Measurements from ENCODE around the gene TSPAN32.
A peak's percentile ranks its signal among the peaks of the same experiment; 100 is the strongest.
"Not testable (repeated sequence)": the region's sequence is repeated elsewhere in the genome, so short reads cannot be mapped to it uniquely, and the experiment has no call there.

TSPAN32 gene

GRCh38 chr11:2328656-2329354 lies 27.0 kb downstream of the TSPAN32 start:
- H3K4me3 ChIP-seq (ENCODE audit: low read depth, low read length): no peak overlapping the region
- no peak for DNase-seq (ENCODE audit: low read depth)

- DNase-seq (ENCODE audit: low read depth): no peak
- H3K4me3 ChIP-seq (ENCODE audit: low read depth, low read length): no peak overlapping the region
Measured at GRCh38 chr11:2329551-2329950, 27.7 kb downstream of the TSPAN32 start.

GRCh38 chr11:2330696-2331095 lies 28.9 kb downstream of the TSPAN32 start:
- H3K4me3 ChIP-seq (ENCODE audit: low read depth, low read length): no peak overlapping the region
- no peak for DNase-seq (ENCODE audit: low read depth)

- no peak for DNase-seq (ENCODE audit: low read depth)
- no peak overlapping the region for H3K4me3 ChIP-seq (ENCODE audit: low read depth, low read length)
Measured at GRCh38 chr11:2331404-2331803, 29.6 kb downstream of the TSPAN32 start.

GRCh38 chr11:2332569-2332968 lies 30.8 kb downstream of the TSPAN32 start:
- not testable (repeated sequence) for H3K4me3 ChIP-seq (ENCODE audit: low read depth, low read length); DNase-seq (ENCODE audit: low read depth)

GRCh38 chr11:2333486-2334205 lies 31.8 kb downstream of the TSPAN32 start:
- not testable (repeated sequence) for DNase-seq (ENCODE audit: low read depth); H3K4me3 ChIP-seq (ENCODE audit: low read depth, low read length)

- not testable (repeated sequence) for H3K4me3 ChIP-seq (ENCODE audit: low read depth, low read length); DNase-seq (ENCODE audit: low read depth)
Measured at GRCh38 chr11:2335286-2335685, 33.5 kb downstream of the TSPAN32 start.

GRCh38 chr11:2338760-2339159 lies 36.9 kb downstream of the TSPAN32 start:
- H3K4me3 ChIP-seq (ENCODE audit: low read depth, low read length); DNase-seq (ENCODE audit: low read depth): not testable (repeated sequence)

GRCh38 chr11:2342557-2342956 lies 40.7 kb downstream of the TSPAN32 start:
- H3K4me3 ChIP-seq (ENCODE audit: low read depth, low read length): no peak overlapping the region
- no peak for DNase-seq (ENCODE audit: low read depth)

GRCh38 chr11:2342981-2343380 lies 41.2 kb downstream of the TSPAN32 start:
- no peak for DNase-seq (ENCODE audit: low read depth)
- no peak overlapping the region for H3K4me3 ChIP-seq (ENCODE audit: low read depth, low read length)

- no peak for DNase-seq (ENCODE audit: low read depth)
- no peak overlapping the region for H3K4me3 ChIP-seq (ENCODE audit: low read depth, low read length)
Measured at GRCh38 chr11:2343502-2343901, 41.7 kb downstream of the TSPAN32 start.

GRCh38 chr11:2345050-2345449 lies 43.2 kb downstream of the TSPAN32 start:
- no peak overlapping the region for H3K4me3 ChIP-seq (ENCODE audit: low read depth, low read length)
- no peak for DNase-seq (ENCODE audit: low read depth)

- H3K4me3 ChIP-seq (ENCODE audit: low read depth, low read length): no peak overlapping the region
- no peak for DNase-seq (ENCODE audit: low read depth)
Measured at GRCh38 chr11:2346014-2346413, 44.2 kb downstream of the TSPAN32 start.

- H3K4me3 ChIP-seq (ENCODE audit: low read depth, low read length): no peak overlapping the region
- no peak for DNase-seq (ENCODE audit: low read depth)
Measured at GRCh38 chr11:2346586-2347307, 44.9 kb downstream of the TSPAN32 start.

GRCh38 chr11:2347308-2347830 lies 45.6 kb downstream of the TSPAN32 start:
- no peak for DNase-seq (ENCODE audit: low read depth)
- no peak overlapping the region for H3K4me3 ChIP-seq (ENCODE audit: low read depth, low read length)

- peak; percentile 39 for DNase-seq (ENCODE audit: low read depth)
Measured at GRCh38 chr11:2348986-2349385, 47.2 kb downstream of the TSPAN32 start.

GRCh38 chr11:2351701-2352100 lies 49.9 kb downstream of the TSPAN32 start:
- no peak for DNase-seq (ENCODE audit: low read depth)

More at GRCh38 chr11:2348986-2349385, 47.2 kb downstream of the TSPAN32 start:
- H3K4me3 ChIP-seq (ENCODE audit: low read depth, low read length): no peak overlapping the region

GRCh38 chr11:2352420-2352819 lies 50.6 kb downstream of the TSPAN32 start:
- no peak overlapping the region for H3K4me3 ChIP-seq (ENCODE audit: low read depth, low read length)
- no peak for DNase-seq (ENCODE audit: low read depth)

More at GRCh38 chr11:2351701-2352100, 49.9 kb downstream of the TSPAN32 start:
- H3K4me3 ChIP-seq (ENCODE audit: low read depth, low read length): no peak overlapping the region

- peak; percentile 39 for DNase-seq (ENCODE audit: low read depth)
- H3K4me3 ChIP-seq (ENCODE audit: low read depth, low read length): no peak overlapping the region
Measured at GRCh38 chr11:2355000-2355644, 53.3 kb downstream of the TSPAN32 start.

GRCh38 chr11:2357246-2357645 lies 55.4 kb downstream of the TSPAN32 start:
- no peak overlapping the region for H3K4me3 ChIP-seq (ENCODE audit: low read depth, low read length)
- DNase-seq (ENCODE audit: low read depth): no peak
